GM18505 (cell line): Measurements from ENCODE around the gene JMJD6.
"Not testable (repeated sequence)": the region's sequence is repeated elsewhere in the genome, so short reads cannot be mapped to it uniquely, and the experiment has no call there.

Experiments used
- ATAC-seq: cut with Tn5 transposase; IDR thresholded peaks from one replicate; pipeline ENCODE4 v1.9.1; 2021; ENCODE audit not compliant: unreplicated experiment
- POLR2A ChIP-seq: IDR thresholded peaks from 4 replicates; pipeline ENCODE4 v1.6.1; 2011; ENCODE audit warnings: borderline replicate concordance; ENCODE audit not compliant: insufficient read depth, insufficient read length; ENCODE audit errors: extremely low read depth

The JMJD6 gene

DNA sequence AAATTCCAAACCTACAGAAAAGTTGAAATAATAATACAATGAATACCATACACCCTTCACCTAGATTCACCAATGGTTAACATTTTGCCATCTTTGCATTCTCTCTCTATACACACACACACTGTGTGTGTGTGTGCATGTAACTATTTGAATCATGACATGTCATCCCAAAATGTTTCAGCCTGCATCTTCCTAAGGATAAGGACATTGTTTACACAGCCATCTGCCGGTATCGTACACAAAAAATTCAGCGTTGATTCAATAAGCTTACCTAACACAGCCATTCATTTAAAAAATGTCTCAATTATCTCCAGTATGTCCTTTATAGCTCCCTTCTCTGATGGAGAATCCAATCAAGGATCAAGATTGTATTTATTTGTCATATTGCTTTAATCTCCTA, 19.6 kb downstream of the JMJD6 start:
- no peak for TF ChIP-seq POLR2A
- ATAC-seq, result no peak

DNA sequence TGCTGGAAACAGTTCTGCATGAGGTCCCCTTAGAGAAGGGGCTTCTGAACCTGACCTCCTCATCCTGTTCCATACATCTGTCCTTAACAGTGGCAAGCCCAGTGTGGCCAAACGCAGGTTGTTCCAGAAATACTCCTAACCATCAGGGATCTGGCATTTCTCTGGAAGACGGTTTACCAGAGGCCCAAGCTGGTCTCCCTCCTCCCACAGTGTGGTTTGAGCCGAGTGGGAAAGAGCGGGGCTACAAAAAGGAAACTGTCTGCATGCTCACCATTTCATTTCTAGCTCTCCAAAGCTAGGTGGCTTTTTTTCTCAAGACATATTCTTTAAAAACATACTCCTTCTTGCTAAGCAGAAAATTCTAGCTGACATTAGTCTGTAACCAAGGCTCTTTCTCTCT, 21.6 kb downstream of the JMJD6 start:
- TF ChIP-seq POLR2A, result no peak
- no peak for ATAC-seq

DNA sequence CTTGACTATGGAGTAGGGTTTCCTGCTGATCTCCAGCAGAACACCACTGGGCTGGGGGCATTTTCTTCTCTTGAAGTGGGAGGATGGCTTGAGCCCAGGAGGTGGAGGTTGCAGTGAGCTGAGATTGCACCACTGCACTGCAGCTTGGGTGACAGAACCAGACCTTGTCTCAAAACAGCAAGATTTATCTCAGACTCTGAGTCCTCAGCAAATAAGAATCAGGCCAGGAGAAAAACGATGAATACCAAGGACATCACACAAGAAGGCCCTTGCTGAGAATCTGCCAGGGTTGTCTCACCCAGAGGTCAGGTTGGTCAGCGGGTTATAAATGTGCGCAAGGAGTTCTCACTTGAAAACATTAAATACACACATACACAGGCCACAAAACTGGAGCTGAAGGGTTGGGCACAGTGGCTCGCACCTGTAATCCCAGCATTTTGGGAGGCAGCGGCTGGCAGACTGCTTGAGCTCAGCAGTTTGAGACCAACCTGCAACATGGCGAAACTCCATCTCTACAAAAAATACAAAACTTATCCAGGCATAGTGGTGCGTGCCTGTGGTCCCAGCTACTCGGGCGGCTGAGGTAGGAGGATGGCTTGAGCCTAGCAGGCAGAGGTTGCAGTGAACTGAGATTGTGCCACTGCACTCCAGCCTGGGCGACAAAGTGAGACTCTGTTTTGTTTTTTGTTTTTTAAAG, 23.3 kb downstream of the JMJD6 start:
- TF ChIP-seq POLR2A, result no peak
- ATAC-seq, result no peak

DNA sequence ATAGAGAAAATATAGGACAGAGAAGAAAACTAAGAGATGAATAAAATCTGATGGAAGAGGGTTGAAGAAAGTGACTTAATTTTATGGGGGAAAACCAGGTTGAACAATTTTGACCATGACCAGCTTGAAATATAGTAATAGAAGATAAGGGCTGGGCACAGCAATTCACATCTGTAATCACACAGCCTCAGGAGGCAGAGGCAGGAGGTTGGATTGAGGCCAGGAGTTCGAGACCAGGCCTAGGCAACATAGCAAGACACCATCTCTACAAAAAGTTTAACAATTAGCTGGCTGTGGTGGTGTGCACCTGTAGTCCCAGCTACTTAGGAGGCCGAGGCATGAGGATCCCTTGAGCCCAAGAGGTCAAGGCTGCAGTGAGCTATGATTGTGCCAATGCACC, 24.3 kb downstream of the JMJD6 start:
- TF ChIP-seq POLR2A, result no peak
- no peak for ATAC-seq

DNA sequence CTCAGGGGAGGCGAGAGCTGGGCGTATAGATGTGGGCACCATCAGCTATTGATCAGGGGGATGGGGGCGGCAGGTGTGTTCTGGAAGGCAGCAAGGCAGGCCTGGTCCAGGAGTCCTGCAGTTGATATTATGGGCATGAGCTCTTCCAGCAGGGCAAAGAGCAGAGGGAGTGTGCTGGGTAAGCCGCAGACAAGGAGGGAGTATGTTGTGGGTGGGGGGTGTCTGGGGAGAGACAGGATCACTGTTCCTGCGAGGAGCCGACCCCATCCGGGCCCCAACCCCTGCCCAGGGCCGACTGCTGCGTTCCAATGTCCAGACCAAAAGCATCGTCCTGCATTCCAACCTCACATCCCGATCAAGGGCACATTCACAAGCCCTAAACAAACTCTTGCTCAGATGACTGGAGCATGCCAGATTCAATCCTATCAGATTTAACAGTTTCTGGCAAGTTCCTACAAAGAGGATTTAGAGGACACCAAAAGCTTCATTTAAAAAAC, 24.9 kb downstream of the JMJD6 start:
- ATAC-seq, result no peak
- no peak for TF ChIP-seq POLR2A

DNA sequence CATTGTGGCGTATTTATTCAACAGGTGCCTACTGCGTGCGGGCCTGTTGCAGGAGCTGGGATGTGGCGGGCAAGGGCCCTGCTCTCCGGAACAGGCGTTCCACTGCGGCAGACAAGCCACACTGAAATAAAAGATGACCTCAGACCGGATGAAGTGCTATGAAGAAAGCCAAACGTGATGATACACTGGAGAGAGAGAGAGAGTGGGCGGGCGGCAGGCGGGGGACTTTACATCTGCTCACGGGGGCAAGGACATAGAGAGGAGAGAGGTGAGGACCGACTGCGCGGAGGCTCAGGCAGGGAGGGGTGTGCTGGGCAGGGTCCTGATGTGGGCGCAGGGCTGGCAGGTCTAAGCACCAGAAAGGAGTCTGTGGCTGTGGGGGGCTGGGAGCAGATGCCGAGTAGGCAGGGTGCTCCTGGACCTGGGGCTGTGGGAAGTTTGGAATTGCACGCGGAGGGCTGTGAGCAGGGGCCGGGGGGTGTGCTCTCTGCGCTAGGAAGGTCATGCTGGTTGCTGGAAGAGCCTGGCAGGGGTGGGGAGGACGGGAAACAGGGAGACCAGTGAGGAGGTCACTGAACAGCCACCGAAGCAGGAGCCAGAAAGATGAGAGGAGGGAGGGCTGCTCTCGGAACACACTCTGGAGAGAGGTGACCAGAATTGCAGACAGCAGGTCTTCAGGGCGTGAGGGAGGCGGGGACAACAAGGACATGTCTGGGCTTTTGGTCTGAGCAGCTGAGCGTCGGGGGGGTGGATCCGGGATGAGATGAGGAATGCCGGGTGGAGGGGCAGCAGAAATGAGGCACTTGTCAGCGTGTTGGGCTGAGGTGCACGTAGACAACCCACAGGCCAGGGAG, 25.6 kb downstream of the JMJD6 start:
- ATAC-seq, result no peak
- TF ChIP-seq POLR2A, result no peak

DNA sequence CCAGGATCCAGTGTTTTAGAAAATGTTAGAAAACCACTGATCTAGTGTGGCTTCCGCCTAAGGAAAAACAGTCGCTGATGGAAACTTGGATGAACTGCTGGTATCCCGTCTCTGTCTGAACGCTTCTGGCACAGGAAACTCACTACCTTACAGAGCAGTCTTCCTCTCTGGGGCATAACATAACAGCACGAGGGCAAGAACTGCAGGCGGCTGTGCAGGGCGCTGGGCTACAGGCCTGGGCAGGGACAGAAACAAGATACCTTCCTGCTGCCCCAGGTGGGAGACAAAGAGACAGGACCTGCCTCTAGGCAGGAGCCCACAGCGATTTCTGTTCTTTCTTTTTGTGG, 26.2 kb downstream of the JMJD6 start:
- TF ChIP-seq POLR2A, result no peak
- ATAC-seq, result no peak

DNA sequence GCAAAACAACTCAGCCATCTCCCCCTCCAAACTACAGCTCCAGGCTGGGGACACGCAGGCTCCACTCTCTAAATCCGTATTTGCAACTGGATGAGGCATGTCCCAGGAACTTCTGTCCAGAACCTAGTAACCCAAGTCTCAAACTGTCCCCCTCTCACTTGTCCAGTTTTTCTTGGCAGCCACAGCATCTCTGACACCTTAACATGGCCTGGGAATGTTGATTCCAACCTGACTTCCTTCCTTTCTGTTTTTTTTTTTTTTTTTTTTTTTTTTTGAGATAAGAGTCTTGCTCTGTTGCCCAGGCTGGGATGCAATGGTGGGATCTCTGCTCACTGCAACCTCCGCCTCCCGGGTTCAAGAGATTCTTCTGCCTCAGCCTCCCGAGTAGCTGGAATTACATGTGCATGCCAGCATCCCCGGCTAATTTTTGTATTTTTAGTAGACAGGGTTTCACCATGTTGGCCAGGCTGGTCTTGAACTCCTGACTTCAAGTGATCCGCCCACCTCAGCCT, 27.9 kb downstream of the JMJD6 start:
- not testable (repeated sequence) for ATAC-seq

DNA sequence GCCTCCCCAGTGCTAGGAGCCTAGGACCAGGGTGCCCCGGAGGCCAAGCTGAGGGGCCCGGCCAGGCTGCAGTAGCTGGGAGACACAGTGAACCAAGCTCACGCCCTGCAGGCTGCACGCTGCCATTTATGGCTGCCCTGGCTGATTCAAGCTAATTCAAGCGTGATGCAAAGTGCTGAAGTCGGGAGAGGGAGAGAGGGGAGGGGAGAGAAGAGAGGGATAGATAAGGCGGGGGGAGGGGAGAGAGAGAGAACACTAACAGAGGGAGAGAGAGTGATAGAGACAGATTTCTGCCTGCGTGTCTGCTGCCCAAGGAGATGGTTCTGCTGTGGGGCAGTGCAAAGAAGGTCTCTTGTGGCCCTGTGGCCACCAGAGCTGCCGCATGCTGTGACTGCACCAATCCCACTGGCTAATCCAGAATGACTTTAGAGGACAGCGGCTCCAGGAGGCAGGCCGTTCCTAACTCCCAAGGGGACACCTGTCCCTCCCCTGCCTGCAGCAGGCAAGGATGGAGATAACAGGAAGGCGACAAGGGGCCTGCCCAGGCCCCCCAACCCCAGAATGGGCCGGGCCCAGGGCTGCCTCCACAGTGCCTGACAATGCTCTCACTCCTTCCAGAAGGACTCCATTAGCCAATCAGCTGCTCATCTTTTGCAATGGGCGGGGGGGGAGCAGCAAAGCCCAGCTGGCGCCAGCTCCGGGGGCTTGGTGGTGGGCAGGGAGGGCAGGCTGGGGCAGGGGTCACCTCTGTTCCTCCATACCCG, 28.5 kb downstream of the JMJD6 start:
- no peak for ATAC-seq
- no peak for TF ChIP-seq POLR2A

DNA sequence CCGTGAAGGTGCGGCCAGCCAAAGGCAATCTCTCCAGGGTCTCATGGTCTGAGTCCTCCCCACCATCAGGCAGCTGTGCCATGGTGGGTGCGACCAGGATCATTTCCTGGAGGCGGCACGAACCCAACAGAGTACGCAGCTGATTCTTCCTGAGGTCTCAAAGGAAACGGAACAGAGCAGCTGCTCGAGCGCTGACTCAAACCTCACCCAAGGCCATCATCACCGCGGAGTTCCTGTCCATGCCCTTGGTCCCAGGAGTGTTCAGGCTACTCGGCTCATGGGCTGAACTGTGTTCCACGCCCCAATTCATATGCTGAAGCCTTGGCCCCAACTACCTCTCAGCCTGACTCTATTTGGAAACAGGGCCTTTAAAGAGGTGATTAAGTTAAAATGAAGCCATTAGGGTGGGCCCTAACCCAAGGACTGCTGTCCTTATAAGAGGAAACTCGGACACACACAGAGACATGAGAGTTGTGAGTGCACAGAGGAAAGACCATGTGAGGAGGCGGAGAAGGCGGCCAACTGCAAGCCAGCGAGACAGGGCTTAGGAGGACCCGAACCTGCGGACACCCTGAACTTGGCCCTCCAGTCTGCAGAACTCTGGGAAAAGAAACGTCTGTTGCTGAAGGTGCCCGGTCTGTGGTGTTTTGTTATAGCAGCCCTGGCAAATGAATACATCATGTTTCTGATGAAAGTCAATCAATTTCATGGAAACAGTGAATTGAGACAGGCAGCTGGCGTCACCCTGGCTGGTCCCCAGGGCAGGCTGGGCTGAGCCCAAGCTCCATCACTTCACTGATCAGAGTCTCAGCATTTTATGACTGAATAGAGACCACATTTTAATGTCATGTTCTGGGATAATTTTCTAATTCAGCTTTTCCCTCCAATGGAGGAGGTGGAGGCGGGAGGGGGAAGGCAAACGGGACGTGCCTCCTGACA, 29.4 kb downstream of the JMJD6 start:
- TF ChIP-seq POLR2A, result no peak
- ATAC-seq, result no peak

DNA sequence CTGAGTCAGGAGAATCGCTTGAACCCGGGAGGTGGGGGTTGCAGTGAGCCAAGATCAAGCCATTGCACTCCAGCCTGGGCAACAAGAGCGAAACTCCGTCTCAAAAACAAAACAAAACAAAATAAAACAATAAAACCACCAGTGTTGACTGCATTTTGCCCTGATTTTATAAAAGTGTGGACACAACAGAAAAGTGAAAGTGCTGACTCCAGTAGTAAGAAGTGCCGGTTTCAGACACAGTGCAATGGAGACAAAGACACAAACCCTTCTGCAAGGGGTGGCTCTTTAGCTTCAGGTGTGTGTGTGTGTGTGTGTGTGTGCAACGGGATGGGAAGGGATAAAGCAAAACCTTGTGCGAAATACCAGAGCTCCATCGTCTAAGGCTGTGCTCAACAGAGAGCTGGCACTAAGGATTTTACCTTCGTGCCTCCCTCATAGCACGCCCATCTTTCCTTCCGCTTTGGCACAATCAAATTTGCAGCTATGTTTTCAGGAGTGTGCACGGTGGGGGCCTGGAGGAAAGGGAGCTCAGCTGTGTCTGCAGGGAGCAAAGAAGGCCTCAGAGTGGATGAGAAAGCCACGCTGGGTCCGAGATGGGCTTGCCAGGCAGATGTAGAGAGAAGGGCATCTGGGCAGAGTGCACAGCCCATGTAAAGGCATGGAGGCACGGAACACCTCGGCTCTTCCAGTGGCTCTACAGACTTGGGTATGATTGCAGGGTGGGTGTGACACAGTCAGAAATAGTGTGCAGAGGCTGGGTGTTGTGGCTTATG, 31.2 kb downstream of the JMJD6 start:
- no peak for ATAC-seq
- TF ChIP-seq POLR2A, result no peak
